Liver (tissue), 9 donors: Measurements from ENCODE around the gene UBASH3A. TPM values are rescaled to one million over a fixed set of nuclear protein-coding genes. Genes with fewer than 3 reads are reported as not detected.

Source experiments
- DNase-seq: peaks from one replicate; pipeline ENCODE4 v3.0.0-alpha.2; 2017; ENCODE audit warnings: low spot score
- H3K27ac ChIP-seq, 2 donors: one replicate each; pipeline ENCODE4 v1.7.0; 2013; ENCODE audit warnings: inconsistent platforms in 2 of 2, low read length in 2 of 2, control low read depth in 1 of 2, low read depth in 1 of 2, mild to moderate bottlenecking in 1 of 2
- H3K27me3 ChIP-seq, 4 donors: one replicate each; pipeline versions ENCODE4 v1.6.1 to v1.7.0; 2013; ENCODE audit warnings: low read length in 3 of 4, inconsistent platforms in 1 of 4, mild to moderate bottlenecking in 1 of 4, moderate library complexity in 1 of 4; ENCODE audit not compliant: control insufficient read depth in 4 of 4, insufficient read depth in 4 of 4
- H3K36me3 ChIP-seq, 4 donors: one replicate each; pipeline versions ENCODE4 v1.6.1 to v1.7.0; 2013; ENCODE audit warnings: low read length in 3 of 4, mild to moderate bottlenecking in 3 of 4, low read depth in 1 of 4, moderate library complexity in 1 of 4; ENCODE audit not compliant: control insufficient read depth in 4 of 4, insufficient read depth in 3 of 4
- H3K4me1 ChIP-seq, 4 donors: one replicate each; pipeline versions ENCODE4 v1.6.1 to v1.7.0; 2013; ENCODE audit warnings: low read length in 3 of 4, mild to moderate bottlenecking in 3 of 4, moderate library complexity in 1 of 4; ENCODE audit not compliant: control insufficient read depth in 4 of 4, insufficient read depth in 4 of 4
- H3K4me3 ChIP-seq, 3 donors: one replicate each; pipeline versions ENCODE4 v1.6.1 to v1.7.0; 2013; ENCODE audit warnings: low read length in 3 of 3, control low read depth in 1 of 3, low read depth in 1 of 3, mild to moderate bottlenecking in 1 of 3
- H3K9ac ChIP-seq, 2 donors: one replicate each; pipeline ENCODE4 v1.7.0; 2013; ENCODE audit warnings: low read length in 2 of 2, mild to moderate bottlenecking in 2 of 2, moderate library complexity in 2 of 2, control low read depth in 1 of 2, low read depth in 1 of 2
- H3K9me3 ChIP-seq, 4 donors: one replicate each; pipeline versions ENCODE4 v1.6.1 to v1.7.0; 2013; ENCODE audit warnings: low read length in 3 of 4; ENCODE audit not compliant: control insufficient read depth in 4 of 4
- CTCF ChIP-seq: fragments of 150-350 bp; IDR thresholded peaks from 2 replicates; pipeline ENCODE4 v1.5.1; 2017; ENCODE audit warnings: improper control_type of control experiment, low read depth, low read length; ENCODE audit not compliant: missing input control
- EGR1 ChIP-seq, 2 donors: IDR thresholded peaks; 2 replicates each; pipeline ENCODE4 v1.6.1; 2016 to 2018; ENCODE audit warnings: antibody characterized with exemption in 2 of 2, low read depth in 2 of 2
- FOXA2 ChIP-seq: IDR thresholded peaks from 2 replicates; pipeline ENCODE4 v1.6.1; 2016; ENCODE audit warnings: antibody characterized with exemption
- HNF4A ChIP-seq, 2 donors: conservative IDR thresholded peaks; 2 replicates each; pipeline ENCODE4 v1.6.1; 2016; ENCODE audit warnings: antibody characterized with exemption in 2 of 2, mild to moderate bottlenecking in 2 of 2
- JUND ChIP-seq, 2 donors: IDR thresholded peaks; 2 replicates each; pipeline ENCODE4 v1.6.1; 2016; ENCODE audit warnings: antibody characterized with exemption in 2 of 2
- NR2F2 ChIP-seq: IDR thresholded peaks from 2 replicates; pipeline ENCODE4 v1.6.1; 2016; ENCODE audit warnings: antibody characterized with exemption
- RAD21 ChIP-seq, 2 donors: IDR thresholded peaks; 2 replicates each; pipeline ENCODE4 v1.6.1; 2016; ENCODE audit warnings: antibody characterized with exemption in 2 of 2, mild to moderate bottlenecking in 2 of 2
- REST ChIP-seq: IDR thresholded peaks from 2 replicates; pipeline ENCODE4 v1.6.1; 2016; ENCODE audit warnings: antibody characterized with exemption, mild to moderate bottlenecking
- RXRA ChIP-seq, 2 donors: IDR thresholded peaks; 2 replicates each; pipeline ENCODE4 v1.6.1; 2017 to 2018; ENCODE audit warnings: antibody characterized with exemption in 2 of 2, mild to moderate bottlenecking in 1 of 2
- SP1 ChIP-seq: IDR thresholded peaks from 2 replicates; pipeline ENCODE4 v1.6.1; 2018; ENCODE audit warnings: antibody characterized with exemption, mild to moderate bottlenecking
- TAF1 ChIP-seq: conservative IDR thresholded peaks from 2 replicates; pipeline ENCODE4 v1.6.1; 2016; ENCODE audit warnings: antibody characterized with exemption, mild to moderate bottlenecking
- YY1 ChIP-seq: IDR thresholded peaks from 2 replicates; pipeline ENCODE4 v1.6.1; 2016; ENCODE audit warnings: antibody characterized with exemption, mild to moderate bottlenecking
- ZBTB33 ChIP-seq: IDR thresholded peaks from 2 replicates; pipeline ENCODE4 v1.6.1; 2016; ENCODE audit warnings: antibody characterized with exemption
- WGBS: extraction: QIAGEN DNeasy Blood & Tissue Kit; methylation state at CpG from one replicate; pipeline ENCODE4 v1.1.7; 2013; 5-methylcytosine and 5-hydroxymethylcytosine counted together
- polyA plus RNA-seq, 2 donors: library from polyadenylated mRNA; stranded (reverse) in 1 of 2; unstranded in 1 of 2; fragments of 200-250 nt in 1 of 2; fragments of >200 nt in 1 of 2; fragmentation: Nextera tagmentation in 1 of 2; extraction: Ambion mirVana in 1 of 2; gene quantifications; one replicate each; pipeline versions ENCODE4 v1.2.1 to v1.2.3, GENCODE V29; 2013 to 2015
- total RNA-seq, 2 donors: library from RNA; depleted of rRNA; stranded (reverse); fragments of >200 nt; gene quantifications; one replicate each; pipeline ENCODE4 v1.2.3, GENCODE V29; 2014
- TF ChIP-seq, protein P1 (sequence below): IDR thresholded peaks from 2 replicates; pipeline ENCODE4 v1.6.1; 2016; ENCODE audit warnings: antibody characterized with exemption
- donor health status: healthy.
- donor health status: healthy.
- donor health status: healthy.
- donor health status: healthy.
- donor health status: healthy.

Gene UBASH3A
- total and polyA plus RNA-seq, 4 donors, result 0.10 to 0.75 (median 0.45) TPM

DNA sequence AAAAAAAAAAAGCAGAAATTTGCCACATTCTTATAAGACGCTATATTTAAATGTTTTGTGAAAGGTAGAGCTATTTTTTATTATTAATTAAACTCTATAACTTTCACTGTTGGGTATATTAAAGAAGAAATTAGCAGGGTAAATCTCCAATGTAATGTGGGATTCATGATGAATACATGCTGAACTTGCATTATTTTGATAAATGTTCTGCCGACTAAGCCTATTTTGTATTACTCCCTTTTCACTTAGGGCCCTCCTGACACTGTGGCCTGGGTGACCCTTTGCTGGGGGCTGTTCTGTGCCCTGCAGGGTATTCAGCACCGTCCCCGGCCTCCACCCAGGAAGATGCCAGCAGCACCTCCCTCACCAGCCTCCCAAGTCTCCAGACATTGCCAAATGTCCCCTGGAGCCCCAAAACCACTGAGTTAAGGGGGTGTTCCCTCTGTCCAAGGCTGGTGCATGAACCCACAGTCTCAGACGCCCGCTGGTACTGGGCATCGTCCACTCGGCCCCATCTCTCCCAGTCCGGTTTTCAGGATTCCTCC lies 69.9 kb downstream of the UBASH3A start:
- DNase-seq, result no peak
- Histone ChIP-seq H3K27me3 (no peaks in the 10 kb centered on the region), H3K4me1 (peaks cover 5 to 14% (median 9%) of the 10 kb centered on the region in 4 donors), H3K27ac (no peak overlapping the region), H3K36me3 (no peaks in the 10 kb centered on the region), H3K4me3 (no peak overlapping the region), H3K9me3 (no peaks in the 10 kb centered on the region), H3K9ac (no peak overlapping the region)
- TF ChIP-seq NR2F2 (no peak), TAF1 (no peak), CTCF (no peak), REST (no peak), SP1 (no peak), YY1 (no peak), ZBTB33 (no peak), RXRA (IDR thresholded peaks at IDR 0.05) (no peak)
- WGBS, result 79% methylated on average over 9 of the region's 9 CpGs

- Histone ChIP-seq H3K36me3 (no peaks in the 10 kb centered on the region), H3K27ac (peak overlapping the region in 1 of 2 donors; percentile 42), H3K27me3 (no peaks in the 10 kb centered on the region), H3K4me3 (no peak overlapping the region), H3K9me3 (no peaks in the 10 kb centered on the region), H3K9ac (no peak overlapping the region), H3K4me1 (peaks cover 5 to 11% (median 8%) of the 10 kb centered on the region in 4 donors)
- DNase-seq, result peak; percentile 49
- TF ChIP-seq FOXA2, result no peak
- TF ChIP-seq RXRA (IDR thresholded peaks at IDR 0.05), result peak in 1 of 2 donors; percentile 23
- TF ChIP-seq SP1, result peak; percentile 50
- peak; percentile 67 to 73 for TF ChIP-seq JUND (IDR thresholded peaks at IDR 0.05)
- peak; percentile 39 for TF ChIP-seq HNF4A (conservative IDR thresholded peaks at IDR 0.05)
- no peak for TF ChIP-seq EGR1 (IDR thresholded peaks at IDR 0.05; ENCODE audit: low read depth in 2 of 2)
- TF ChIP-seq ZBTB33, result no peak
- peak in 1 of 2 donors; percentile 13 for TF ChIP-seq RAD21 (IDR thresholded peaks at IDR 0.05)
- peak; percentile 48 for TF ChIP-seq NR2F2
- TF ChIP-seq, protein P1, sequence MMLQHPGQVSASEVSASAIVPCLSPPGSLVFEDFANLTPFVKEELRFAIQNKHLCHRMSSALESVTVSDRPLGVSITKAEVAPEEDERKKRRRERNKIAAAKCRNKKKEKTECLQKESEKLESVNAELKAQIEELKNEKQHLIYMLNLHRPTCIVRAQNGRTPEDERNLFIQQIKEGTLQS, result no peak
- 70% methylated on average over 14 of the region's 14 CpGs for WGBS
These were observed 70.5 kb downstream of the UBASH3A start for GRCh38 chr21:42474043-42474831.
